ENCODE measurements around the gene ZNF324. TPM values are rescaled to one million over a fixed set of nuclear protein-coding genes. Genes with fewer than 3 reads are reported as not detected.

Gene ZNF324
- total and polyA plus RNA-seq, 2 of the 13 experiments (the other 11 are each of a cell fraction or from before 2014, with no cell fraction given) = 1.1 to 4.7 TPM

- TF ChIP-seq RORA (CRISPR knock-in tag; IDR thresholded peaks at IDR 0.05) (no peak), NRL (CRISPR knock-in tag; IDR thresholded peaks at IDR 0.05; ENCODE audit: borderline replicate concordance) (peak; percentile 78; the same call in 1 of the 2 replicates), ATM (IDR thresholded peaks at IDR 0.05; ENCODE audit: borderline replicate concordance) (no peak), IRF2 (CRISPR knock-in tag; IDR thresholded peaks at IDR 0.05) (peak; percentile 66; the same call in 1 of the 2 replicates), RBFOX2 (IDR thresholded peaks at IDR 0.05; ENCODE audit: low read depth, low read length) (peak; percentile 86), SMARCE1 (IDR thresholded peaks at IDR 0.05; ENCODE audit: borderline replicate concordance) (no peak), ZNF318 (CRISPR knock-in tag; IDR thresholded peaks at IDR 0.05) (peak; percentile 88), SP2 (CRISPR knock-in tag; IDR thresholded peaks at IDR 0.05) (peak; percentile 74; the same call in 1 of the 2 replicates), ZEB1 (IDR thresholded peaks at IDR 0.05; ENCODE audit: insufficient replicate concordance, low read depth) (peak; percentile 7), ZNF891 (CRISPR knock-in tag; IDR thresholded peaks at IDR 0.05) (0 out of 2 replicates have a peak, but pooled peaks have one; percentile 65), TBX2 (CRISPR knock-in tag; IDR thresholded peaks at IDR 0.05; ENCODE audit: borderline replicate concordance) (peak; percentile 80), HOXA3 (CRISPR knock-in tag; IDR thresholded peaks at IDR 0.05) (peak; percentile 5), RCOR2 (CRISPR knock-in tag; IDR thresholded peaks at IDR 0.05) (0 out of 2 replicates have a peak, but pooled peaks have one; percentile 19), PHF21A (CRISPR knock-in tag; IDR thresholded peaks at IDR 0.05) (peak; percentile 77), ZBTB46 (CRISPR knock-in tag; IDR thresholded peaks at IDR 0.05; ENCODE audit: borderline replicate concordance) (no peak), SCMH1 (CRISPR knock-in tag; IDR thresholded peaks at IDR 0.05; ENCODE audit: borderline replicate concordance) (no peak), RFXANK (CRISPR knock-in tag; IDR thresholded peaks at IDR 0.05) (peak; percentile 55; the same call in 1 of the 2 replicates), ZNF441 (CRISPR knock-in tag; IDR thresholded peaks at IDR 0.05; ENCODE audit: borderline replicate concordance) (no peak), RARA (CRISPR knock-in tag; IDR thresholded peaks at IDR 0.05) (peak; percentile 75), SKI (IDR thresholded peaks at IDR 0.05; ENCODE audit: partially characterized antibody) (peak; percentile 37), ZNF17 (CRISPR knock-in tag; IDR thresholded peaks at IDR 0.05) (no peak), ZNF629 (CRISPR knock-in tag; conservative IDR thresholded peaks at IDR 0.05) (peak; percentile 65)
Measured at GRCh38 chr19:58475714-58476497, 9.0 kb downstream of the ZNF324 start, which contains the start of gene ZNF446 (continued).
